HepG2 (cell line): ENCODE measurements around the gene CD36. TPM values are rescaled to one million over a fixed set of nuclear protein-coding genes. Genes with fewer than 3 reads are reported as not detected.

Experiments used
- ATAC-seq: fragments of 200-7000 bp; cut with Tn5 transposase; 3 replicates; pipeline ENCODE4 v1.9.1; 2020; ENCODE audit warnings: mild to moderate bottlenecking, moderate library complexity
- BruUV-seq: library from RNA; stranded (reverse); fragments of 400-500 nt; replicated peaks from 2 replicates; lab custom pipeline; 2021; lab: Mats Ljungman, UMichigan
- CTCF ChIA-PET: fragments of 300-600 bp; formaldehyde crosslinking; extraction: SDS; loops from one replicate; lab custom pipeline; 2021; ENCODE audit warnings: low total read pairs, inconsistent platforms, low intra/inter-chr PET ratio; lab: Yijun Ruan, JAX
- POLR2A ChIA-PET: fragments of 350-600 bp; sonication (Branson Sonifier 250); formaldehyde crosslinking; loops from one replicate; lab custom pipeline; 2020; ENCODE audit warnings: antibody characterized with exemption, inconsistent platforms; lab: Yijun Ruan, JAX
- DNase-seq: peaks from one replicate; pipeline ENCODE4 v3.0.0-alpha.2; 2015; ENCODE audit warnings: low spot score
- FAIRE-seq: peaks from 3 replicates; lab custom pipeline; 2011; peaks lifted over from hg19 to GRCh38; lab: Jason Lieb, UNC
- H2AFZ ChIP-seq: one replicate; pipeline ENCODE4 v1.6.1; 2011; ENCODE audit warnings: low read length, inconsistent platforms
- H3K27ac ChIP-seq: fragments of 300-600 bp; 3 replicates; pipeline ENCODE4 v1.8.0; 2011; ENCODE audit warnings: mixed run types, mild to moderate bottlenecking, mixed read lengths, low read length, inconsistent platforms; ENCODE audit not compliant: insufficient read depth; ENCODE audit errors: extremely low read length
- H3K27me3 ChIP-seq, 2 experiments: fragments of 200-600 bp in 1 of 2; 2 replicates in 1 of 2; 3 replicates in 1 of 2; pipeline versions ENCODE4 v1.6.0 to v1.8.0; 2011; ENCODE audit warnings: low read length in 2 of 2, mild to moderate bottlenecking in 2 of 2, moderate library complexity in 2 of 2, inconsistent platforms in 1 of 2; ENCODE audit not compliant: insufficient read depth in 2 of 2, control insufficient read depth in 1 of 2
- H3K36me3 ChIP-seq, 2 experiments: fragments of 200-600 bp in 1 of 2; replicated peaks in 1 of 2; 2 replicates in 1 of 2; 3 replicates in 1 of 2; pipeline versions ENCODE4 v1.5.1 to v1.8.0; 2011; ENCODE audit warnings: low read length in 2 of 2, inconsistent platforms in 1 of 2; ENCODE audit not compliant: insufficient read depth in 2 of 2, control insufficient read depth in 1 of 2
- H3K4me1 ChIP-seq: 2 replicates; pipeline ENCODE4 v1.5.1; 2012; ENCODE audit warnings: low read length, inconsistent platforms; ENCODE audit not compliant: insufficient read depth
- H3K4me2 ChIP-seq: 2 replicates; pipeline ENCODE4 v1.6.0; 2011; ENCODE audit warnings: low read depth, low read length, inconsistent platforms
- H3K4me3 ChIP-seq, 3 experiments: fragments of 200-600 bp in 1 of 3; sonication (generic), shearing (Covaris generic) in 1 of 3; replicated peaks in 1 of 3; 2 replicates each; pipeline ENCODE4 v1.5.1; 2011 to 2016; ENCODE audit warnings: low read length in 3 of 3, inconsistent platforms in 2 of 3, low read depth in 2 of 3, mild to moderate bottlenecking in 2 of 3, control low read depth in 1 of 3, mixed read lengths in 1 of 3; ENCODE audit not compliant: insufficient read depth in 1 of 3
- H3K79me2 ChIP-seq: one replicate; pipeline ENCODE4 v1.6.1; 2011; ENCODE audit warnings: low read length, inconsistent platforms; ENCODE audit not compliant: insufficient read depth
- H3K9ac ChIP-seq: 2 replicates; pipeline ENCODE4 v1.6.0; 2011; ENCODE audit warnings: mild to moderate bottlenecking, low read depth, low read length, inconsistent platforms; ENCODE audit not compliant: insufficient read depth
- H3K9me3 ChIP-seq: 2 replicates; pipeline ENCODE4 v1.5.1; 2012; ENCODE audit warnings: mild to moderate bottlenecking, low read length
- H4K20me1 ChIP-seq: 2 replicates; pipeline ENCODE4 v1.6.0; 2011; ENCODE audit warnings: inconsistent platforms, mild to moderate bottlenecking, low read length, moderate library complexity; ENCODE audit not compliant: insufficient read depth
- ARNT2 ChIP-seq: sonication (generic); formaldehyde crosslinking; IDR thresholded peaks from 2 replicates; pipeline ENCODE4 v1.8.0; 2022; ENCODE audit warnings: mild to moderate bottlenecking, low read depth, missing genetic modification reagents, moderate library complexity
- FLYWCH1 ChIP-seq: sonication (generic); formaldehyde crosslinking; IDR thresholded peaks from 2 replicates; pipeline ENCODE4 v1.8.1; 2023; ENCODE audit warnings: mild to moderate bottlenecking, missing genetic modification reagents
- KDM2A ChIP-seq: sonication (generic); formaldehyde crosslinking; IDR thresholded peaks from 2 replicates; pipeline ENCODE4 v1.4.0; 2020; ENCODE audit warnings: low read depth, missing genetic modification reagents, borderline replicate concordance
- KLF9 ChIP-seq: IDR thresholded peaks from 2 replicates; pipeline ENCODE4 v1.6.1; 2016; ENCODE audit warnings: low read depth
- MEF2D ChIP-seq: sonication (generic); formaldehyde crosslinking; IDR thresholded peaks from 2 replicates; pipeline ENCODE4 v1.5.1; 2020; ENCODE audit warnings: mild to moderate bottlenecking, missing genetic modification reagents
- MXD3 ChIP-seq: IDR thresholded peaks from 2 replicates; pipeline ENCODE4 v1.6.1; 2016; ENCODE audit warnings: mild to moderate bottlenecking, missing biosample characterization, missing genetic modification reagents
- NCOA1 ChIP-seq: sonication (generic); formaldehyde crosslinking; IDR thresholded peaks from 2 replicates; pipeline ENCODE4 v1.9.0; 2021; ENCODE audit warnings: missing genetic modification reagents
- POLR2G ChIP-seq: fragments of 200-400 bp; formaldehyde crosslinking; IDR thresholded peaks from 2 replicates; pipeline ENCODE4 v1.6.1; 2018; ENCODE audit warnings: mild to moderate bottlenecking, low read depth, low read length, moderate library complexity
- RXRB ChIP-seq: IDR thresholded peaks from 2 replicates; pipeline ENCODE4 v1.6.1; 2016; ENCODE audit warnings: borderline replicate concordance, missing genetic modification reagents, missing compliant biosample characterization
- U2AF2 ChIP-seq: fragments of 200-400 bp; formaldehyde crosslinking; IDR thresholded peaks from 2 replicates; pipeline ENCODE4 v1.6.1; 2017; ENCODE audit warnings: low read depth, mild to moderate bottlenecking, low read length
- ZFY ChIP-seq: sonication (generic); formaldehyde crosslinking; IDR thresholded peaks from 2 replicates; pipeline ENCODE4 v1.4.0; 2020; ENCODE audit warnings: missing genetic modification reagents
- ZNF30 ChIP-seq: sonication (generic); formaldehyde crosslinking; IDR thresholded peaks from 2 replicates; pipeline ENCODE4 v1.5.0; 2020; ENCODE audit warnings: mild to moderate bottlenecking, missing genetic modification reagents
- ZNF644 ChIP-seq: IDR thresholded peaks from 2 replicates; pipeline ENCODE4 v1.6.1; 2016; ENCODE audit warnings: low read depth
- ZNF770 ChIP-seq: sonication (generic); formaldehyde crosslinking; IDR thresholded peaks from 2 replicates; pipeline ENCODE4 v1.5.0; 2020; ENCODE audit warnings: mild to moderate bottlenecking, missing genetic modification reagents
- ZNF83 ChIP-seq: sonication (generic); formaldehyde crosslinking; IDR thresholded peaks from 2 replicates; pipeline ENCODE4 v1.4.0; 2020; ENCODE audit warnings: missing genetic modification reagents, mild to moderate bottlenecking, borderline replicate concordance
- WGBS: methylation state at CpG from one replicate; pipeline ENCODE4 v1.1.6; 2017; ENCODE audit warnings: low lambda C conversion rate; 5-methylcytosine and 5-hydroxymethylcytosine counted together
- in situ Hi-C: cut with HindIII; loops from 2 replicates; pipeline ENCODE4 v1.10.0; 2017; ENCODE audit warnings: low pct_unique_long_range_greater_than_20kb; ENCODE audit not compliant: extremely low pct_ligation_motif_present
- intact Hi-C: fragments of 100-400 bp; cut with micrococcal nuclease; formaldehyde crosslinking; loops from one replicate; pipeline ENCODE4 v1.10.0; 2022; ENCODE audit not compliant: unreplicated experiment
- polyA plus RNA-seq, 8 experiments: library from polyadenylated mRNA; depleted of rRNA in 3 of 8; stranded (reverse) in 7 of 8; unstranded in 1 of 8; fragments of >200 nt; fragmentation: Illumina TruSeq in 4 of 8; extraction: Trizol in 4 of 8; gene quantifications; 2 replicates each; pipeline versions ENCODE4 v1.2.1 to v1.2.3, GENCODE V29; 2011 to 2016; ENCODE audit warnings: low read depth in 4 of 8, missing spikeins in 1 of 8, mixed read lengths in 1 of 8; ENCODE audit not compliant: insufficient read depth in 1 of 8
- total RNA-seq, 5 experiments: library from RNA; depleted of rRNA; stranded (reverse); fragments of >200 nt; fragmentation: Illumina TruSeq; extraction: Trizol; gene quantifications; 2 replicates each; pipeline ENCODE4 v1.2.3, GENCODE V29; 2016; ENCODE audit warnings: low read depth in 1 of 5
- TF ChIP-seq, protein P1 (sequence below): sonication (generic); formaldehyde crosslinking; IDR thresholded peaks from one replicate; pipeline ENCODE4 v1.5.1; 2020; ENCODE audit warnings: mild to moderate bottlenecking, missing genetic modification reagents; ENCODE audit errors: not compliant biosample characterization

Gene CD36
- total and polyA plus RNA-seq, 2 of the 13 experiments (the other 11 are each of a cell fraction or from before 2014, with no cell fraction given): 2.8 to 4.8 TPM

- no peaks in the 10 kb centered on the region for H3K27me3 ChIP-seq
- TF ChIP-seq ARNT2 (CRISPR knock-in tag) (no peak), MEF2D (CRISPR knock-in tag) (no peak), NCOA1 (no peak), KLF9 (no peak), FLYWCH1 (CRISPR knock-in tag) (no peak), RXRB (CRISPR knock-in tag) (no peak), ZFY (CRISPR knock-in tag) (no peak), POLR2G (no peak), KDM2A (CRISPR knock-in tag) (no peak), ZNF30 (CRISPR knock-in tag) (no peak), ZNF83 (CRISPR knock-in tag) (no peak), MXD3 (no peak), ZNF770 (no peak), ZNF644 (CRISPR knock-in tag) (no peak), U2AF2 (no peak)
- TF ChIP-seq, protein P1, sequence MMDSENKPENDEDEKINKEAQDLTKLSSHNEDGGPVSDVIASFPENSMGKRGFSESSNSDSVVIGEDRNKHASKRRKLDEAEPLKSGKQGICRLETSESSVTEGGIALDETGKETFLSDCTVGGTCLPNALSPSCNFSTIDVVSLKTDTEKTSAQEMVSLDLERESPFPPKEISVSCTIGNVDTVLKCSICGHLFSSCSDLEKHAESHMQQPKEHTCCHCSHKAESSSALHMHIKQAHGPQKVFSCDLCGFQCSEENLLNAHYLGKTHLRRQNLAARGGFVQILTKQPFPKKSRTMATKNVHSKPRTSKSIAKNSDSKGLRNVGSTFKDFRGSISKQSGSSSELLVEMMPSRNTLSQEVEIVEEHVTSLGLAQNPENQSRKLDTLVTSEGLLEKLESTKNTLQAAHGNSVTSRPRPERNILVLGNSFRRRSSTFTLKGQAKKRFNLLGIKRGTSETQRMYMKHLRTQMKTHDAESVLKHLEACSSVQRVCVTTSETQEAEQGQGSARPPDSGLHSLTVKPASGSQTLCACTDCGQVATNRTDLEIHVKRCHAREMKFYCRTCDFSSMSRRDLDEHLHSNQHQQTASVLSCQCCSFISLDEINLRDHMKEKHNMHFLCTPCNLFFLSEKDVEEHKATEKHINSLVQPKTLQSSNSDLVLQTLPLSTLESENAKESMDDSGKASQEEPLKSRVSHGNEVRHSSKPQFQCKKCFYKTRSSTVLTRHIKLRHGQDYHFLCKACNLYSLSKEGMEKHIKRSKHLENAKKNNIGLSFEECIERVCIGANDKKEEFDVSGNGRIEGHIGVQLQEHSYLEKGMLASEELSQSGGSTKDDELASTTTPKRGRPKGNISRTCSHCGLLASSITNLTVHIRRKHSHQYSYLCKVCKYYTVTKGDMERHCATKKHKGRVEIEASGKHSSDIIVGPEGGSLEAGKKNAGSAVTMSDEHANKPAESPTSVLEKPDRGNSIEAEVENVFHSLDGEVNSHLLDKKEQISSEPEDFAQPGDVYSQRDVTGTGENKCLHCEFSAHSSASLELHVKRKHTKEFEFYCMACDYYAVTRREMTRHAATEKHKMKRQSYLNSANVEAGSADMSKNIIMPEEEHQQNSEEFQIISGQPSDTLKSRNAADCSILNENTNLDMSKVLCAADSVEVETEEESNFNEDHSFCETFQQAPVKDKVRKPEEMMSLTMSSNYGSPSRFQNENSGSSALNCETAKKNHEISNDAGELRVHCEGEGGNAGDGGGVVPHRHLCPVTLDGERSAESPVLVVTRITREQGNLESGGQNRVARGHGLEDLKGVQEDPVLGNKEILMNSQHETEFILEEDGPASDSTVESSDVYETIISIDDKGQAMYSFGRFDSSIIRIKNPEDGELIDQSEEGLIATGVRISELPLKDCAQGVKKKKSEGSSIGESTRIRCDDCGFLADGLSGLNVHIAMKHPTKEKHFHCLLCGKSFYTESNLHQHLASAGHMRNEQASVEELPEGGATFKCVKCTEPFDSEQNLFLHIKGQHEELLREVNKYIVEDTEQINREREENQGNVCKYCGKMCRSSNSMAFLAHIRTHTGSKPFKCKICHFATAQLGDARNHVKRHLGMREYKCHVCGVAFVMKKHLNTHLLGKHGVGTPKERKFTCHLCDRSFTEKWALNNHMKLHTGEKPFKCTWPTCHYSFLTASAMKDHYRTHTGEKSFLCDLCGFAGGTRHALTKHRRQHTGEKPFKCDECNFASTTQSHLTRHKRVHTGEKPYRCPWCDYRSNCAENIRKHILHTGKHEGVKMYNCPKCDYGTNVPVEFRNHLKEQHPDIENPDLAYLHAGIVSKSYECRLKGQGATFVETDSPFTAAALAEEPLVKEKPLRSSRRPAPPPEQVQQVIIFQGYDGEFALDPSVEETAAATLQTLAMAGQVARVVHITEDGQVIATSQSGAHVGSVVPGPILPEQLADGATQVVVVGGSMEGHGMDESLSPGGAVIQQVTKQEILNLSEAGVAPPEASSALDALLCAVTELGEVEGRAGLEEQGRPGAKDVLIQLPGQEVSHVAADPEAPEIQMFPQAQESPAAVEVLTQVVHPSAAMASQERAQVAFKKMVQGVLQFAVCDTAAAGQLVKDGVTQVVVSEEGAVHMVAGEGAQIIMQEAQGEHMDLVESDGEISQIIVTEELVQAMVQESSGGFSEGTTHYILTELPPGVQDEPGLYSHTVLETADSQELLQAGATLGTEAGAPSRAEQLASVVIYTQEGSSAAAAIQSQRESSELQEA (CRISPR knock-in tag): no peak
- H3K4me3 ChIP-seq: no peak overlapping the region
- no peaks in the 10 kb centered on the region for H4K20me1 ChIP-seq
- 0% methylated on average over 2 of the region's 2 CpGs for whole genome bisulfite sequencing
- H3K4me2 ChIP-seq: no peak overlapping the region
- in situ Hi-C loops: loop anchor here (10.0 kb wide), 1 partner anchor 547 kb away; no protein-coding TSS in a partner anchor
- H3K27ac ChIP-seq: no peak overlapping the region
- no peaks in the 10 kb centered on the region for H3K4me1 ChIP-seq
- POLR2A ChIA-PET: no interaction called here
- no peaks in the 10 kb centered on the region for H3K36me3 ChIP-seq
- no TSS peak for BruUV-seq
- H3K79me2 ChIP-seq: no peaks in the 10 kb centered on the region
- no peak for ATAC-seq
- intact Hi-C loops: no loop called here
- FAIRE-seq: no peak
- no peak for DNase-seq
- H3K9ac ChIP-seq: no peak overlapping the region
- H3K9me3 ChIP-seq: no peaks in the 10 kb centered on the region
- CTCF ChIA-PET: no interaction called here
- no peak overlapping the region for H2AFZ ChIP-seq
These were observed 69.7 kb downstream of the CD36 start for GRCh38 chr7:80708123-80708522.
